MV-4-11 (cell line): ENCODE measurements around the gene ZNF366.

Source experiments
- DNase-seq: peaks from one replicate; lab custom pipeline; 2025; lab: John Stamatoyannopoulos, UW

The ZNF366 gene

GRCh38 chr5:72464071-72464470 is 43.1 kb downstream of the ZNF366 start:
- DNase-seq: no peak

GRCh38 chr5:72463449-72464052 is 43.7 kb downstream of the ZNF366 start:
- DNase-seq: peak; percentile 30

- no peak for DNase-seq
Observed at GRCh38 chr5:72460413-72460812, 46.8 kb downstream of the ZNF366 start.

- DNase-seq: no peak
Observed at GRCh38 chr5:72459913-72460312, 47.3 kb downstream of the ZNF366 start.

GRCh38 chr5:72459089-72459661 is 48.0 kb downstream of the ZNF366 start:
- DNase-seq: no peak

- DNase-seq: no peak
Observed at GRCh38 chr5:72458407-72458806, 48.8 kb downstream of the ZNF366 start.

- DNase-seq: no peak
Observed at GRCh38 chr5:72457491-72457890, 49.7 kb downstream of the ZNF366 start.

GRCh38 chr5:72456391-72457074 is 50.7 kb downstream of the ZNF366 start:
- DNase-seq: no peak

GRCh38 chr5:72455476-72455875 is 51.7 kb downstream of the ZNF366 start:
- DNase-seq: no peak

- DNase-seq: no peak
Observed at GRCh38 chr5:72454996-72455395, 52.2 kb downstream of the ZNF366 start.

- DNase-seq: no peak
Observed at GRCh38 chr5:72453246-72453775, 53.9 kb downstream of the ZNF366 start.

- DNase-seq: no peak
Observed at GRCh38 chr5:72452515-72453245, 54.5 kb downstream of the ZNF366 start.

- DNase-seq: peak; percentile 46
Observed at GRCh38 chr5:72451741-72452505, 55.3 kb downstream of the ZNF366 start.

- DNase-seq: no peak
Observed at GRCh38 chr5:72448368-72448767, 58.8 kb downstream of the ZNF366 start.

- no peak for DNase-seq
Observed at GRCh38 chr5:72447751-72448150, 59.5 kb downstream of the ZNF366 start.

- DNase-seq: no peak
Observed at GRCh38 chr5:72445969-72446368, 61.2 kb downstream of the ZNF366 start.

GRCh38 chr5:72443883-72444282 is 63.3 kb downstream of the ZNF366 start:
- no peak for DNase-seq

GRCh38 chr5:72441862-72442540 is 65.2 kb downstream of the ZNF366 start:
- DNase-seq: peak; percentile 30

- no peak for DNase-seq
Observed at GRCh38 chr5:72441094-72441723, 66.0 kb downstream of the ZNF366 start.

- DNase-seq: peak; percentile 45
Observed at GRCh38 chr5:72440207-72440638, 67.0 kb downstream of the ZNF366 start.

GRCh38 chr5:72439192-72439591 is 68.0 kb downstream of the ZNF366 start:
- no peak for DNase-seq
